Measurements from ENCODE around the gene CCDC180. TPM values are rescaled to one million over a fixed set of nuclear protein-coding genes. Genes with fewer than 3 reads are reported as not detected.

CCDC180 gene
- total RNA-seq, 1 donor from 2014 or later = 1.3 TPM

Other genes with a start within 250 kb of the CCDC180 start
- 14.0 and 18.2 TPM in 2 replicates for gene TDRD7, start 104.4 kb downstream of the CCDC180 start, total RNA-seq
- 0.26 and 1.5 TPM in 2 replicates for gene TMOD1, start 194.0 kb downstream of the CCDC180 start, total RNA-seq

All from pulmonary artery endothelial cell (primary cell).